ENCODE results near the gene PI4K2A.

Gene PI4K2A

DNA sequence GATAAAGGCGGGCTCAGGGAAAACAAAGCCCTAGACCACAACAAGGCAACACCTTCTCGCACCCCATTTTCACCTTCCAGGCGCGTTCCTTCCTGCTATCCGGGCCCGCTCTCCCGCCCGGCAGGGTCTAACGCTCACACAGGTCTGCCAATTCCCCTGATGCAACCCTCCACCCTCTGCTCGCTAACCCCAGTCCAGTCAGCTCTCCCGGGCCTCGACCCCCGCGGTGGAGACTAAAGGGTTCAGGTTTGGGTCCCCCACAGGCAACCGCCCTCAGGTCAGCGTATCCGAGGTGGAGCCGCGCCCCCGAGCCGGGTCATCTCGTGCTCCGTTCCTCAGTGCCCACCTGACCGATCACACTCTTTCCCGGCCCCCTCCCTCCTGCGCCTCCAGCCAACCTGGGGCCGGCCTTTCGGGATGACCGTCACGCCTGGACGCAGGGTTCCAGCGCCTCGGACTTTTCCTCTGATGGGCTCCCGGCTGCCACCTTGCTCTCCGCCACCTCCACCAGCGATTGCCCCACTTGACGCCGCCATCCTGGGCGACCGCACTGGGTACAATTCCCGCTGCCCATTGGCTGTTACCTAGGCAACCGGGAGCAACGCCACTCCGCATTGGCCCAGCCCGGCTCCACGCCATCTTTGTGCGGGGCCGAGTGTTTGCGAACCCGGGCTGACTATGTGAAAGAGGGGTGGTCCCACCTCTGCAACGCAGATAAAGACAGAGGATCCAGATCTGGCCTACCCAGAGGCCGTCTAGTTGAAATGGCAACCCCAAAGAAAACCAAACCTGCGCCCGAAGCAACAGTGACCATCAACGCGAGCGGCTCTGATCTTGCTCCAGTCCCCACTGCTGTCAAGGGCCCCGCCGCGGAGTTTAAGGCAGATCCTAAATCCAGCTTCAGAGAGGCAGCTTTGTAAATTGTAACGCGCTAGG, 7.3 kb upstream of the PI4K2A start, which contains the start of gene MORN4 (continued):
- TF ChIP-seq, protein P1, sequence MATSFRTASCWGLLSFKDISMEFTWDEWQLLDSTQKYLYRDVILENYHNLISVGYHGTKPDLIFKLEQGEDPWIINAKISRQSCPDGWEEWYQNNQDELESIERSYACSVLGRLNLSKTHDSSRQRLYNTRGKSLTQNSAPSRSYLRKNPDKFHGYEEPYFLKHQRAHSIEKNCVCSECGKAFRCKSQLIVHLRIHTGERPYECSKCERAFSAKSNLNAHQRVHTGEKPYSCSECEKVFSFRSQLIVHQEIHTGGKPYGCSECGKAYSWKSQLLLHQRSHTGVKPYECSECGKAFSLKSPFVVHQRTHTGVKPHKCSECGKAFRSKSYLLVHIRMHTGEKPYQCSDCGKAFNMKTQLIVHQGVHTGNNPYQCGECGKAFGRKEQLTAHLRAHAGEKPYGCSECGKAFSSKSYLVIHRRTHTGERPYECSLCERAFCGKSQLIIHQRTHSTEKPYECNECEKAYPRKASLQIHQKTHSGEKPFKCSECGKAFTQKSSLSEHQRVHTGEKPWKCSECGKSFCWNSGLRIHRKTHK (tag by site-specific recombination; IDR thresholded peaks at IDR 0.05), result no peak
- TF ChIP-seq ZNF785 (tag by site-specific recombination; IDR thresholded peaks at IDR 0.05) (no peak), SCRT1 (tag by site-specific recombination; IDR thresholded peaks at IDR 0.05; ENCODE audit: borderline replicate concordance) (no peak), ZFP3 (tag by site-specific recombination; IDR thresholded peaks at IDR 0.05; ENCODE audit: low read depth) (no peak), ZNF132 (tag by site-specific recombination; IDR thresholded peaks at IDR 0.05; ENCODE audit: borderline replicate concordance) (no peak), ZNF37A (tag by site-specific recombination; IDR thresholded peaks at IDR 0.05) (no peak), MYNN (tag by site-specific recombination; IDR thresholded peaks at IDR 0.05; ENCODE audit: borderline replicate concordance) (peak; percentile 44; the same call in 1 of the 2 replicates), SP3 (tag by site-specific recombination; IDR thresholded peaks at IDR 0.05) (peak; percentile 80), ZNF10 (tag by site-specific recombination; IDR thresholded peaks at IDR 0.05) (0 out of 2 replicates have a peak, but pooled peaks have one; percentile 8), SALL2 (tag by site-specific recombination; IDR thresholded peaks at IDR 0.05; ENCODE audit: borderline replicate concordance) (no peak), GLI2 (tag by site-specific recombination; IDR thresholded peaks at IDR 0.05; ENCODE audit: borderline replicate concordance, low read depth) (no peak)
- TF ChIP-seq, protein P2, sequence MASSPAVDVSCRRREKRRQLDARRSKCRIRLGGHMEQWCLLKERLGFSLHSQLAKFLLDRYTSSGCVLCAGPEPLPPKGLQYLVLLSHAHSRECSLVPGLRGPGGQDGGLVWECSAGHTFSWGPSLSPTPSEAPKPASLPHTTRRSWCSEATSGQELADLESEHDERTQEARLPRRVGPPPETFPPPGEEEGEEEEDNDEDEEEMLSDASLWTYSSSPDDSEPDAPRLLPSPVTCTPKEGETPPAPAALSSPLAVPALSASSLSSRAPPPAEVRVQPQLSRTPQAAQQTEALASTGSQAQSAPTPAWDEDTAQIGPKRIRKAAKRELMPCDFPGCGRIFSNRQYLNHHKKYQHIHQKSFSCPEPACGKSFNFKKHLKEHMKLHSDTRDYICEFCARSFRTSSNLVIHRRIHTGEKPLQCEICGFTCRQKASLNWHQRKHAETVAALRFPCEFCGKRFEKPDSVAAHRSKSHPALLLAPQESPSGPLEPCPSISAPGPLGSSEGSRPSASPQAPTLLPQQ (tag by site-specific recombination; IDR thresholded peaks at IDR 0.05), result peak; percentile 99
- TF ChIP-seq, protein P3, sequence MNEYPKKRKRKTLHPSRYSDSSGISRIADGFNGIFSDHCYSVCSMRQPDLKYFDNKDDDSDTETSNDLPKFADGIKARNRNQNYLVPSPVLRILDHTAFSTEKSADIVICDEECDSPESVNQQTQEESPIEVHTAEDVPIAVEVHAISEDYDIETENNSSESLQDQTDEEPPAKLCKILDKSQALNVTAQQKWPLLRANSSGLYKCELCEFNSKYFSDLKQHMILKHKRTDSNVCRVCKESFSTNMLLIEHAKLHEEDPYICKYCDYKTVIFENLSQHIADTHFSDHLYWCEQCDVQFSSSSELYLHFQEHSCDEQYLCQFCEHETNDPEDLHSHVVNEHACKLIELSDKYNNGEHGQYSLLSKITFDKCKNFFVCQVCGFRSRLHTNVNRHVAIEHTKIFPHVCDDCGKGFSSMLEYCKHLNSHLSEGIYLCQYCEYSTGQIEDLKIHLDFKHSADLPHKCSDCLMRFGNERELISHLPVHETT (tag by site-specific recombination; IDR thresholded peaks at IDR 0.05), result peak; percentile 47; the same call in 1 of the 2 replicates
- TF ChIP-seq, protein P4, sequence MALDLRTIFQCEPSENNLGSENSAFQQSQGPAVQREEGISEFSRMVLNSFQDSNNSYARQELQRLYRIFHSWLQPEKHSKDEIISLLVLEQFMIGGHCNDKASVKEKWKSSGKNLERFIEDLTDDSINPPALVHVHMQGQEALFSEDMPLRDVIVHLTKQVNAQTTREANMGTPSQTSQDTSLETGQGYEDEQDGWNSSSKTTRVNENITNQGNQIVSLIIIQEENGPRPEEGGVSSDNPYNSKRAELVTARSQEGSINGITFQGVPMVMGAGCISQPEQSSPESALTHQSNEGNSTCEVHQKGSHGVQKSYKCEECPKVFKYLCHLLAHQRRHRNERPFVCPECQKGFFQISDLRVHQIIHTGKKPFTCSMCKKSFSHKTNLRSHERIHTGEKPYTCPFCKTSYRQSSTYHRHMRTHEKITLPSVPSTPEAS (tag by site-specific recombination; IDR thresholded peaks at IDR 0.05), result peak; percentile 42; the same call in 1 of the 2 replicates
- TF ChIP-seq, protein P5, sequence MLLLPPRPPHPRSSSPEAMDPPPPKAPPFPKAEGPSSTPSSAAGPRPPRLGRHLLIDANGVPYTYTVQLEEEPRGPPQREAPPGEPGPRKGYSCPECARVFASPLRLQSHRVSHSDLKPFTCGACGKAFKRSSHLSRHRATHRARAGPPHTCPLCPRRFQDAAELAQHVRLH (tag by site-specific recombination; IDR thresholded peaks at IDR 0.05), result peak; percentile 95
- TF ChIP-seq, protein P6, sequence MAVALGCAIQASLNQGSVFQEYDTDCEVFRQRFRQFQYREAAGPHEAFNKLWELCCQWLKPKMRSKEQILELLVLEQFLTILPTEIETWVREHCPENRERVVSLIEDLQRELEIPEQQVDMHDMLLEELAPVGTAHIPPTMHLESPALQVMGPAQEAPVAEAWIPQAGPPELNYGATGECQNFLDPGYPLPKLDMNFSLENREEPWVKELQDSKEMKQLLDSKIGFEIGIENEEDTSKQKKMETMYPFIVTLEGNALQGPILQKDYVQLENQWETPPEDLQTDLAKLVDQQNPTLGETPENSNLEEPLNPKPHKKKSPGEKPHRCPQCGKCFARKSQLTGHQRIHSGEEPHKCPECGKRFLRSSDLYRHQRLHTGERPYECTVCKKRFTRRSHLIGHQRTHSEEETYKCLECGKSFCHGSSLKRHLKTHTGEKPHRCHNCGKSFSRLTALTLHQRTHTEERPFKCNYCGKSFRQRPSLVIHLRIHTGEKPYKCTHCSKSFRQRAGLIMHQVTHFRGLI (tag by site-specific recombination; IDR thresholded peaks at IDR 0.05), result no peak
- TF ChIP-seq, protein P7, sequence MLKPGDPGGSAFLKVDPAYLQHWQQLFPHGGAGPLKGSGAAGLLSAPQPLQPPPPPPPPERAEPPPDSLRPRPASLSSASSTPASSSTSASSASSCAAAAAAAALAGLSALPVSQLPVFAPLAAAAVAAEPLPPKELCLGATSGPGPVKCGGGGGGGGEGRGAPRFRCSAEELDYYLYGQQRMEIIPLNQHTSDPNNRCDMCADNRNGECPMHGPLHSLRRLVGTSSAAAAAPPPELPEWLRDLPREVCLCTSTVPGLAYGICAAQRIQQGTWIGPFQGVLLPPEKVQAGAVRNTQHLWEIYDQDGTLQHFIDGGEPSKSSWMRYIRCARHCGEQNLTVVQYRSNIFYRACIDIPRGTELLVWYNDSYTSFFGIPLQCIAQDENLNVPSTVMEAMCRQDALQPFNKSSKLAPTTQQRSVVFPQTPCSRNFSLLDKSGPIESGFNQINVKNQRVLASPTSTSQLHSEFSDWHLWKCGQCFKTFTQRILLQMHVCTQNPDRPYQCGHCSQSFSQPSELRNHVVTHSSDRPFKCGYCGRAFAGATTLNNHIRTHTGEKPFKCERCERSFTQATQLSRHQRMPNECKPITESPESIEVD (tag by site-specific recombination; IDR thresholded peaks at IDR 0.05), result no peak
- TF ChIP-seq, protein P8, sequence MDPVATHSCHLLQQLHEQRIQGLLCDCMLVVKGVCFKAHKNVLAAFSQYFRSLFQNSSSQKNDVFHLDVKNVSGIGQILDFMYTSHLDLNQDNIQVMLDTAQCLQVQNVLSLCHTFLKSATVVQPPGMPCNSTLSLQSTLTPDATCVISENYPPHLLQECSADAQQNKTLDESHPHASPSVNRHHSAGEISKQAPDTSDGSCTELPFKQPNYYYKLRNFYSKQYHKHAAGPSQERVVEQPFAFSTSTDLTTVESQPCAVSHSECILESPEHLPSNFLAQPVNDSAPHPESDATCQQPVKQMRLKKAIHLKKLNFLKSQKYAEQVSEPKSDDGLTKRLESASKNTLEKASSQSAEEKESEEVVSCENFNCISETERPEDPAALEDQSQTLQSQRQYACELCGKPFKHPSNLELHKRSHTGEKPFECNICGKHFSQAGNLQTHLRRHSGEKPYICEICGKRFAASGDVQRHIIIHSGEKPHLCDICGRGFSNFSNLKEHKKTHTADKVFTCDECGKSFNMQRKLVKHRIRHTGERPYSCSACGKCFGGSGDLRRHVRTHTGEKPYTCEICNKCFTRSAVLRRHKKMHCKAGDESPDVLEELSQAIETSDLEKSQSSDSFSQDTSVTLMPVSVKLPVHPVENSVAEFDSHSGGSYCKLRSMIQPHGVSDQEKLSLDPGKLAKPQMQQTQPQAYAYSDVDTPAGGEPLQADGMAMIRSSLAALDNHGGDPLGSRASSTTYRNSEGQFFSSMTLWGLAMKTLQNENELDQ (tag by site-specific recombination; IDR thresholded peaks at IDR 0.05; ENCODE audit: low read depth), result no peak
- TF ChIP-seq, protein P9, sequence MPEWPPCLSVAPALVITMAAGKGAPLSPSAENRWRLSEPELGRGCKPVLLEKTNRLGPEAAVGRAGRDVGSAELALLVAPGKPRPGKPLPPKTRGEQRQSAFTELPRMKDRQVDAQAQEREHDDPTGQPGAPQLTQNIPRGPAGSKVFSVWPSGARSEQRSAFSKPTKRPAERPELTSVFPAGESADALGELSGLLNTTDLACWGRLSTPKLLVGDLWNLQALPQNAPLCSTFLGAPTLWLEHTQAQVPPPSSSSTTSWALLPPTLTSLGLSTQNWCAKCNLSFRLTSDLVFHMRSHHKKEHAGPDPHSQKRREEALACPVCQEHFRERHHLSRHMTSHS (tag by site-specific recombination; IDR thresholded peaks at IDR 0.05), result no peak
- TF ChIP-seq, protein P10, sequence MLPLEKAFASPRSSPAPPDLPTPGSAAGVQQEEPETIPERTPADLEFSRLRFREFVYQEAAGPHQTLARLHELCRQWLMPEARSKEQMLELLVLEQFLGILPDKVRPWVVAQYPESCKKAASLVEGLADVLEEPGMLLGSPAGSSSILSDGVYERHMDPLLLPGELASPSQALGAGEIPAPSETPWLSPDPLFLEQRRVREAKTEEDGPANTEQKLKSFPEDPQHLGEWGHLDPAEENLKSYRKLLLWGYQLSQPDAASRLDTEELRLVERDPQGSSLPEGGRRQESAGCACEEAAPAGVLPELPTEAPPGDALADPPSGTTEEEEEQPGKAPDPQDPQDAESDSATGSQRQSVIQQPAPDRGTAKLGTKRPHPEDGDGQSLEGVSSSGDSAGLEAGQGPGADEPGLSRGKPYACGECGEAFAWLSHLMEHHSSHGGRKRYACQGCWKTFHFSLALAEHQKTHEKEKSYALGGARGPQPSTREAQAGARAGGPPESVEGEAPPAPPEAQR (tag by site-specific recombination; IDR thresholded peaks at IDR 0.05), result no peak
